ENCODE measurements around the gene GALNT10. TPM values are rescaled to one million over a fixed set of nuclear protein-coding genes. Genes with fewer than 3 reads are reported as not detected.

Gene GALNT10
- total and polyA plus RNA-seq, 2 of the 8 experiments (the other 6 are each of a cell fraction or from before 2014, with no cell fraction given), result 4.6 to 15.5 TPM

- Histone ChIP-seq H3K79me1 (ENCODE audit: low read depth, low read length) (no peaks in the 10 kb centered on the region), H2AFZ (ENCODE audit: low read length) (no peak overlapping the region), H2BK20ac (ENCODE audit: low read length) (no peak overlapping the region), H2BK5ac (ENCODE audit: low read depth, low read length) (no peak overlapping the region), H3K36me3 (ENCODE audit: control insufficient read depth in 2 of 4, insufficient read depth in 4 of 4, low read length in 3 of 4) (no peaks in the 10 kb centered on the region), H3K56ac (replicated peaks; ENCODE audit: insufficient read length, low read depth, low read length) (no peak overlapping the region), H4K5ac (ENCODE audit: insufficient read length, low read depth, low read length) (no peak overlapping the region), H4K8ac (ENCODE audit: extremely low read depth, insufficient read depth, low read length) (no peak overlapping the region), H3K9ac (replicated peaks in 1 of 4; ENCODE audit: extremely low read depth in 1 of 4, low read depth in 3 of 4, low read length in 3 of 4) (no peak overlapping the region), H3K4me2 (ENCODE audit: insufficient read depth in 1 of 2, low read depth in 2 of 2, low read length in 2 of 2) (no peak overlapping the region), H3K79me2 (ENCODE audit: control insufficient read depth in 1 of 2, insufficient read depth in 2 of 2, low read length in 2 of 2) (no peaks in the 10 kb centered on the region), H2BK15ac (ENCODE audit: low read length) (no peak overlapping the region), H3K4ac (replicated peaks; ENCODE audit: insufficient read length, low read depth, low read length) (no peak overlapping the region), H3K4me1 (replicated peaks in 1 of 4; ENCODE audit: control insufficient read depth in 3 of 4, insufficient read depth in 4 of 4, low read length in 3 of 4) (peaks cover 4 to 10% (median 8%) of the 10 kb centered on the region in 4 experiments), H4K91ac (replicated peaks; ENCODE audit: insufficient read length, low read length) (no peak overlapping the region), H4K20me1 (replicated peaks in 1 of 2; ENCODE audit: control insufficient read depth in 1 of 2, insufficient read depth in 2 of 2, low read length in 2 of 2) (peaks cover 2% of the 10 kb centered on the region in 2 experiments), H3K14ac (ENCODE audit: insufficient read length) (no peak overlapping the region), H2BK120ac (replicated peaks; ENCODE audit: low read depth, low read length) (no peak overlapping the region), H2AK5ac (ENCODE audit: low read depth, low read length) (no peak overlapping the region), H3K27me3 (replicated peaks in 1 of 4; ENCODE audit: control insufficient read depth in 3 of 4, extremely low read depth in 1 of 4, insufficient read depth in 3 of 4, low read length in 3 of 4) (no peaks in the 10 kb centered on the region), H3K9me3 (ENCODE audit: insufficient read depth in 2 of 2, low read depth in 1 of 2, low read length in 1 of 2) (no peaks in the 10 kb centered on the region), H3K18ac (ENCODE audit: extremely low read depth, low read length) (no peak overlapping the region), H3K23me2 (ENCODE audit: low read depth, low read length) (no peaks in the 10 kb centered on the region), H3K4me3 (ENCODE audit: extremely low read depth in 1 of 4, insufficient read depth in 2 of 4, low read depth in 3 of 4, low read length in 4 of 4) (no peak overlapping the region), H3K27ac (ENCODE audit: low read depth, low read length) (no peak overlapping the region), H2BK12ac (ENCODE audit: low read depth, low read length) (no peak overlapping the region), H3K23ac (ENCODE audit: insufficient read length) (no peak overlapping the region)
- WGBS, 2 experiments (ENCODE audit: extremely low coverage in 1 of 2, insufficient coverage in 1 of 2, insufficient read length in 1 of 2, insufficient replicate concordance in 2 of 2, low coverage in 1 of 2, low lambda C conversion rate in 2 of 2, missing lambda C conversion rate in 1 of 2), result 88% methylated on average over 5 of the region's 5 CpGs; no CpG with 5 or more reads in 1 of the 2 experiments
- ChIA-PET CTCF (ENCODE audit: partially characterized antibody) (interaction anchor here (0.6 to 1.2 kb wide), 2 partner anchors 78 to 142 kb away, joined by 3 read pairs; no protein-coding TSS in a partner anchor), POLR2A (ENCODE audit: partially characterized antibody) (interaction anchor here (0.6 kb wide), 1 partner anchor 637 kb away, joined by 3 read pairs; no protein-coding TSS in a partner anchor)
- DNase-seq (ENCODE audit: low read depth in 1 of 2, low spot score in 2 of 2), result no peak
- FAIRE-seq, result no peak
- TF ChIP-seq PHF8 (conservative IDR thresholded peaks at IDR 0.05; ENCODE audit: low read depth, low read length) (no peak), POU5F1 (IDR thresholded peaks at IDR 0.05; ENCODE audit: low read depth, low read length) (no peak), NRF1 (IDR thresholded peaks at IDR 0.05; ENCODE audit: low read depth, low read length) (no peak), BRCA1 (IDR thresholded peaks at IDR 0.05; ENCODE audit: low read depth, low read length) (no peak), CBX8 (IDR thresholded peaks at IDR 0.05; ENCODE audit: borderline replicate concordance, low read depth, low read length) (no peak), JUN (IDR thresholded peaks at IDR 0.05; ENCODE audit: low read depth, low read length) (no peak), CTBP2 (IDR thresholded peaks at IDR 0.05; ENCODE audit: borderline replicate concordance, insufficient read depth, insufficient read length, low read length) (no peak), TAF1 (IDR thresholded peaks at IDR 0.05; ENCODE audit: low read depth, low read length) (no peak), GTF2F1 (IDR thresholded peaks at IDR 0.05; ENCODE audit: borderline replicate concordance, low read depth, low read length) (no peak), HDAC2 (IDR thresholded peaks at IDR 0.05; ENCODE audit: borderline replicate concordance in 1 of 2, low read depth in 2 of 2, low read length in 2 of 2) (no peak), TAF7 (optimal IDR thresholded peaks at IDR 0.05; ENCODE audit: borderline replicate concordance, low read depth, low read length) (no peak), MAX (IDR thresholded peaks at IDR 0.05) (no peak)
Measured at GRCh38 chr5:154214371-154215106, 24.0 kb downstream of the GALNT10 start.
